ENCODE data around the gene SDR39U1. TPM values are rescaled to one million over a fixed set of nuclear protein-coding genes. Genes with fewer than 3 reads are reported as not detected.
"Not testable (repeated sequence)": the region's sequence is repeated elsewhere in the genome, so short reads cannot be mapped to it uniquely, and the experiment has no call there.

SDR39U1 gene
- total RNA-seq, 1 donor from 2014 or later, result 12.0 TPM

DNA sequence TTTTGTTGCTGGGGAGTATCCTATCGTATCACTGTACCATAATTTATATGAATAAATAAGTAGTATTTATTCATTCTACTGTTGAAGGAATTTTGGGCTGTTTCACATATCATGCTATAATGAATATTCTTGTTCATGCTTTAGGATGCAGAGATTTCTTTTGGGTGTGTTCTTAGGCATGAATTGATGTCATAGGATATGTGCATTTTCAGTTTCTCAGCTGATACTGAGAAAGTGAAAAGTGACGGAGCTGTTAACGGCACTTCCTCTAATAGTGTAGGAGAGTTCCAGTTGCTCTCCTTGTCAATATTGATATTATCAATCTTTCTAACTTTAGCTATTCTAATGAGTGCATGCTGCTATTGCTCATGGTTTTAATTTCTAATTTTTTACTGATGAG lies 23.2 kb upstream of the SDR39U1 start:
- no peaks in the 10 kb centered on the region for H3K27me3 ChIP-seq (ENCODE audit: control insufficient read depth in 3 of 3, insufficient read depth in 3 of 3, low read length in 3 of 3)
- H3K4me1 ChIP-seq (ENCODE audit: control insufficient read depth in 3 of 3, insufficient read depth in 3 of 3, low read length in 3 of 3), result no peaks in the 10 kb centered on the region
- no peak overlapping the region for H3K4me3 ChIP-seq (ENCODE audit: low read length in 3 of 3)
- no peak overlapping the region for H3K9ac ChIP-seq (ENCODE audit: low read depth in 1 of 3, low read length in 3 of 3)
- no peaks in the 10 kb centered on the region for H3K36me3 ChIP-seq (ENCODE audit: control insufficient read depth in 3 of 3, insufficient read depth in 3 of 3, low read length in 3 of 3)
- H3K9me3 ChIP-seq (ENCODE audit: control insufficient read depth in 3 of 3, low read length in 3 of 3), result no peaks in the 10 kb centered on the region
- H3K27ac ChIP-seq (ENCODE audit: low read depth, low read length), result no peak overlapping the region

DNA sequence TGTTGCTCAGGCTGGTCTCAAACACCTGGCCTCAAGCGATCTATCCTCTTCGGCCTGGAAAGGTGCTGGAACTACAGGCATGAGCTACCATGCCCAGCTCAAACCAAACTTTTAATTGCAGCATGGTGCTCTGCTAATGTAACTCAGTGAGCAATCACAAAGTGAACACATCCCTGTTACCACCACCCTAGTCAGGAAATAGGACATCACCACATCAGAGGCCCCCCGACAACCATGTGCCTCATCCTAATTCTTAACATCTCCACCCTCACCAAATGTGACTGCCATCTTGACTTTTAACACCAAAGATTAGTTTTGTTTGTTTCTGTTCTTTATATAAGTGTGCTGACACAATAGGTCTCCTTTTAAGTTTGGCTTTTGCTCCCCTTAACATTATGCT lies 22.8 kb upstream of the SDR39U1 start:
- Histone ChIP-seq H3K27ac (ENCODE audit: low read depth, low read length) (no peak overlapping the region), H3K4me3 (ENCODE audit: low read length in 3 of 3) (no peak overlapping the region), H3K27me3 (ENCODE audit: control insufficient read depth in 3 of 3, insufficient read depth in 3 of 3, low read length in 3 of 3) (no peaks in the 10 kb centered on the region), H3K36me3 (ENCODE audit: control insufficient read depth in 3 of 3, insufficient read depth in 3 of 3, low read length in 3 of 3) (no peaks in the 10 kb centered on the region), H3K4me1 (ENCODE audit: control insufficient read depth in 3 of 3, insufficient read depth in 3 of 3, low read length in 3 of 3) (no peaks in the 10 kb centered on the region), H3K9me3 (ENCODE audit: control insufficient read depth in 3 of 3, low read length in 3 of 3) (no peaks in the 10 kb centered on the region), H3K9ac (ENCODE audit: low read depth in 1 of 3, low read length in 3 of 3) (no peak overlapping the region)

DNA sequence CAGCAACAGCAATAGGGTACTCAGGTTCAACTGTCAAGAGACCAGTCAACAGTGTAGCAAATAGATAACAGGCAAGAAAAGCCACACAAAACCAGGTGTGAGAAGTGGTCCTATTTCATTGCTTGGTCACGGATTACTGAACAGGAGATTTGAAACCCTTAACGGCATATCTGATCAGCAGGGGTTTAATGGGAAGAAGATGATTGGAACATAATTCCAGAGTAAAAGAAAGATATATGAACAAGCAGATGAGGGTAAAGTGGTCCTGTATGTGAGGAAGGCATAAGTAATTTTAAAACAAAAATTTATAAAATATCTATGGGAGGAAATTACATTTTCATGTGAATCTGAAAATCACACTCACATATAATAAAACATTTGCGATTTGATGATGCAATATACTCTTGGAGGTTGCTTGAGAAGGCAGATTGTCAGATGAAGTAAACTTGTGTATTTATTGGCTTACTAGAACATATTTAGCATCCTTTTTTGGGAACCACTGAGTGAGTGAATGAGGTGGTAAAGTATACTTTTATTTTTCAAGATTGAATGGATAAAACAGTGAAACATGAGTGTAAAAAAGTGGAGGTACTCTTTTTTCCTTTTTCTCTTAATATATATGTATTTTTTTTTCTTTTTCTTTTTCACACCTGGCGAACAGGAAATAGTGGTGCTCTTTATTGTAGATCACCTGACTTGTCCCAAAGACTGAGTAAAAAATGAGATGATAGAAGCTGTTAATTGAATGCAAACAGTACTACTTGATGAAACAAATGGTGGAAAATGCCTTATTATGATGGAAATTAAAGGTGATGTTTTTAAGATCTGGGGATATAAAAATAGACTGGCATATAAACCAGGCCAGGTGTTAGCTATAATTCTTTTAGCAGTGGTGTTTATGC lies 21.6 kb upstream of the SDR39U1 start:
- H3K4me3 ChIP-seq (ENCODE audit: low read length in 3 of 3), result no peak overlapping the region
- no peaks in the 10 kb centered on the region for H3K9me3 ChIP-seq (ENCODE audit: control insufficient read depth in 3 of 3, low read length in 3 of 3)
- H3K27me3 ChIP-seq (ENCODE audit: control insufficient read depth in 3 of 3, insufficient read depth in 3 of 3, low read length in 3 of 3), result no peaks in the 10 kb centered on the region
- H3K9ac ChIP-seq (ENCODE audit: low read depth in 1 of 3, low read length in 3 of 3), result no peak overlapping the region
- H3K4me1 ChIP-seq (ENCODE audit: control insufficient read depth in 3 of 3, insufficient read depth in 3 of 3, low read length in 3 of 3), result peaks cover 0 to 3% (median 0%) of the 10 kb centered on the region in 3 donors
- no peaks in the 10 kb centered on the region for H3K36me3 ChIP-seq (ENCODE audit: control insufficient read depth in 3 of 3, insufficient read depth in 3 of 3, low read length in 3 of 3)
- H3K27ac ChIP-seq (ENCODE audit: low read depth, low read length), result no peak overlapping the region

- H3K27me3 ChIP-seq (ENCODE audit: control insufficient read depth in 3 of 3, insufficient read depth in 3 of 3, low read length in 3 of 3), result no peaks in the 10 kb centered on the region
- H3K9ac ChIP-seq (ENCODE audit: low read depth in 1 of 3, low read length in 3 of 3), result no peak overlapping the region
- H3K9me3 ChIP-seq (ENCODE audit: control insufficient read depth in 3 of 3, low read length in 3 of 3), result no peaks in the 10 kb centered on the region
- H3K4me3 ChIP-seq (ENCODE audit: low read length in 3 of 3), result no peak overlapping the region
- H3K4me1 ChIP-seq (ENCODE audit: control insufficient read depth in 3 of 3, insufficient read depth in 3 of 3, low read length in 3 of 3), result peaks cover 0 to 3% (median 0%) of the 10 kb centered on the region in 3 donors
- no peak overlapping the region for H3K27ac ChIP-seq (ENCODE audit: low read depth, low read length)
- no peaks in the 10 kb centered on the region for H3K36me3 ChIP-seq (ENCODE audit: control insufficient read depth in 3 of 3, insufficient read depth in 3 of 3, low read length in 3 of 3)
These were observed 20.7 kb upstream of the SDR39U1 start for GRCh38 chr14:24463017-24463883.

DNA sequence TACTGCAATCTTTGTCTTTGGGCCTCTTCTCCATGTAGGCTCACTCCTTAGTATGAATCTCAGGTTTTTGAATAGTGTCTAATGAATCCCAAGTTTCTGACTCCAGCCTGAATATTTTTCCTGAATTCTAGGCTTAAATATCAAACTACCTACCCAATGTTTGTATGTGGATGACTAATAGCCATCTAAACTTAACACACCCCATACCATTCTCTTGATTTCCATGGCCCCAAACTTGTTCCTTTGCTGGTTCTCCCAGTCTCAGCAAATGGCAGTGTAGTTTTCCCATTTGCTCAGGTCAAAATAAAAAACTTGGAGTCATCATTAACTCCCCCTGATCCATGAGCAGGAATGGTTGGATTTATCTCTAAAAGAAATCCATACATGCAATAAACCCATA lies 18.8 kb upstream of the SDR39U1 start:
- Histone ChIP-seq H3K27ac (ENCODE audit: low read depth, low read length) (no peak overlapping the region), H3K4me3 (ENCODE audit: low read length in 3 of 3) (no peak overlapping the region), H3K9me3 (ENCODE audit: control insufficient read depth in 3 of 3, low read length in 3 of 3) (no peaks in the 10 kb centered on the region), H3K27me3 (ENCODE audit: control insufficient read depth in 3 of 3, insufficient read depth in 3 of 3, low read length in 3 of 3) (no peaks in the 10 kb centered on the region), H3K4me1 (ENCODE audit: control insufficient read depth in 3 of 3, insufficient read depth in 3 of 3, low read length in 3 of 3) (peaks cover 0 to 3% (median 0%) of the 10 kb centered on the region in 3 donors), H3K36me3 (ENCODE audit: control insufficient read depth in 3 of 3, insufficient read depth in 3 of 3, low read length in 3 of 3) (no peaks in the 10 kb centered on the region), H3K9ac (ENCODE audit: low read depth in 1 of 3, low read length in 3 of 3) (no peak overlapping the region)

DNA sequence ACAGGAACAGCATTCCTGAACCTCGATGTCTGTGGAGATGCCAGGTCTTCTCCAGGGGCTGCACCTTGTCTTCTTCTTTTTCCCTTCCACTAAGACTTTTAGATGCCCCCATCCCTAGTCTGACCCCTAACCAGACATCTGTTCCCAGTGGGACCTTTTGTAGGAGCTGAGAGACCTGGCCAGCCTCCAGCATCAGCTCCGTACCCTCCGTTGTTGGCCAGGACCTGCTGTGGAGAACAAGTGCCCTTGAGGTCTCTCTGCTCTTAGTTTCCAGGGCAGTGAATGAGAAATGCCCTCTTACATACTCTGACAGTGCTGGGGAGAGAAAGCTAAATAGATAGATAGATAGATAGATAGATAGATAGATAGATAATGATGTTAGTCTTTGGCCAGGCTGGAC lies 16.8 kb upstream of the SDR39U1 start:
- no peak overlapping the region for H3K4me3 ChIP-seq (ENCODE audit: low read length in 3 of 3)
- no peaks in the 10 kb centered on the region for H3K27me3 ChIP-seq (ENCODE audit: control insufficient read depth in 3 of 3, insufficient read depth in 3 of 3, low read length in 3 of 3)
- H3K9me3 ChIP-seq (ENCODE audit: control insufficient read depth in 3 of 3, low read length in 3 of 3), result no peaks in the 10 kb centered on the region
- H3K27ac ChIP-seq (ENCODE audit: low read depth, low read length), result no peak overlapping the region
- peaks cover 0 to 3% (median 0%) of the 10 kb centered on the region in 3 donors for H3K4me1 ChIP-seq (ENCODE audit: control insufficient read depth in 3 of 3, insufficient read depth in 3 of 3, low read length in 3 of 3)
- no peak overlapping the region for H3K9ac ChIP-seq (ENCODE audit: low read depth in 1 of 3, low read length in 3 of 3)
- no peaks in the 10 kb centered on the region for H3K36me3 ChIP-seq (ENCODE audit: control insufficient read depth in 3 of 3, insufficient read depth in 3 of 3, low read length in 3 of 3)

DNA sequence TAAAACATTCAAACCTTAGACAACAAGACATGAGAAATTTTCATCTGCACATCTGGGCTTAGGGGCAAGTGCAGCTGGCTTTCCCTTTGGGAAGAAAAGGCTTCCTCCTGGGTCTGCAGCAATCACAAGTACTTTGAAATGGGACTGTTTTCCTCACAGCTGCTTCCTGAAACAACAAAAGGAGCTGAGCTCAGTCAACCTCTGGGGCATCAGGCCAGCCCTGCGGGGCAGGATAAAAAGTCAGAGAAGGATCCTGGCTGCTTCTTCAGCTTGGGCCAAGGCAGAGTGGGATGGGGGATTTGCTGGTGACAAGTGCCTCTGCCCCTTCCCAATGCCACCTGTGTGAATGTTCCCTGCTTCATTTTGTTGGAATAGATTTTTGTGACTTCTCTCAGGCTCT lies 16.2 kb upstream of the SDR39U1 start:
- Histone ChIP-seq H3K9ac (ENCODE audit: low read depth in 1 of 3, low read length in 3 of 3) (no peak overlapping the region), H3K36me3 (ENCODE audit: control insufficient read depth in 3 of 3, insufficient read depth in 3 of 3, low read length in 3 of 3) (no peaks in the 10 kb centered on the region), H3K9me3 (ENCODE audit: control insufficient read depth in 3 of 3, low read length in 3 of 3) (no peaks in the 10 kb centered on the region), H3K27ac (ENCODE audit: low read depth, low read length) (no peak overlapping the region), H3K27me3 (ENCODE audit: control insufficient read depth in 3 of 3, insufficient read depth in 3 of 3, low read length in 3 of 3) (no peaks in the 10 kb centered on the region), H3K4me3 (ENCODE audit: low read length in 3 of 3) (no peak overlapping the region), H3K4me1 (ENCODE audit: control insufficient read depth in 3 of 3, insufficient read depth in 3 of 3, low read length in 3 of 3) (peaks cover 0 to 3% (median 0%) of the 10 kb centered on the region in 3 donors)

- Histone ChIP-seq H3K4me3 (ENCODE audit: low read length in 3 of 3) (no peak overlapping the region), H3K27me3 (ENCODE audit: control insufficient read depth in 3 of 3, insufficient read depth in 3 of 3, low read length in 3 of 3) (no peaks in the 10 kb centered on the region), H3K9ac (ENCODE audit: low read depth in 1 of 3, low read length in 3 of 3) (no peak overlapping the region), H3K9me3 (ENCODE audit: control insufficient read depth in 3 of 3, low read length in 3 of 3) (no peaks in the 10 kb centered on the region), H3K4me1 (ENCODE audit: control insufficient read depth in 3 of 3, insufficient read depth in 3 of 3, low read length in 3 of 3) (peaks cover 0 to 3% (median 0%) of the 10 kb centered on the region in 3 donors), H3K36me3 (ENCODE audit: control insufficient read depth in 3 of 3, insufficient read depth in 3 of 3, low read length in 3 of 3) (no peaks in the 10 kb centered on the region), H3K27ac (ENCODE audit: low read depth, low read length) (no peak overlapping the region)
These were observed 14.4 kb upstream of the SDR39U1 start for GRCh38 chr14:24456980-24457379.

GRCh38 chr14:24450828-24451227 lies 8.3 kb upstream of the SDR39U1 start:
- H3K27ac ChIP-seq (ENCODE audit: low read depth, low read length); H3K4me3 ChIP-seq (ENCODE audit: low read length in 3 of 3); H3K27me3 ChIP-seq (ENCODE audit: control insufficient read depth in 3 of 3, insufficient read depth in 3 of 3, low read length in 3 of 3); H3K9me3 ChIP-seq (ENCODE audit: control insufficient read depth in 3 of 3, low read length in 3 of 3); H3K36me3 ChIP-seq (ENCODE audit: control insufficient read depth in 3 of 3, insufficient read depth in 3 of 3, low read length in 3 of 3); H3K4me1 ChIP-seq (ENCODE audit: control insufficient read depth in 3 of 3, insufficient read depth in 3 of 3, low read length in 3 of 3); H3K9ac ChIP-seq (ENCODE audit: low read depth in 1 of 3, low read length in 3 of 3): not testable (repeated sequence)
